Activated CD4-positive, CD25-positive, alpha-beta regulatory T cell treated with anti-CD3 and anti-CD28 coated beads, Interleukin-2, amount 50 U/mL, for 24 hours (primary cell): ENCODE measurements around the gene MAP1B.

Experiments used
- ATAC-seq, 2 donors: fragments of 150-1000 bp; cut with Tn5 transposase; one replicate each; pipeline ENCODE4 v1.10.0; 2021; ENCODE audit warnings: mild to moderate bottlenecking in 1 of 2, moderate library complexity in 1 of 2

Gene MAP1B

DNA sequence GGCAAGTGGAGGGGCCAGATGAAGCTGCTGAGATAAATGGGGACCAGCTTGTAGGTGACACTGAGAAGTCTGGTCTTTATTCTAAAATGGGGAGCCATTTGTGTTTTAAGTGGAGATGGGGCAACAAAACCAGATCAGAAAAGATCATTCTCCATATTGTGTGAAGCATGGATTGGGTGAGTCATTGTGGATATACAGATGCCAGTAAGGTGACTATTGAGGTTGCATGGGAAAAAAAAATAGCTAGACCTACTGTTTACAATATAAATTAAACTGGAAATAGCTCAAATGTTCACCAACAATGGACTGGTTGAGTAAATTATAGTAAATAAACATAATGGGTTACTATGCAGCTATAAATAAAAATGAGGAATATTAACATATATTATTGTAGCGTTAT, 5.4 kb upstream of the MAP1B start:
- ATAC-seq: no peak

DNA sequence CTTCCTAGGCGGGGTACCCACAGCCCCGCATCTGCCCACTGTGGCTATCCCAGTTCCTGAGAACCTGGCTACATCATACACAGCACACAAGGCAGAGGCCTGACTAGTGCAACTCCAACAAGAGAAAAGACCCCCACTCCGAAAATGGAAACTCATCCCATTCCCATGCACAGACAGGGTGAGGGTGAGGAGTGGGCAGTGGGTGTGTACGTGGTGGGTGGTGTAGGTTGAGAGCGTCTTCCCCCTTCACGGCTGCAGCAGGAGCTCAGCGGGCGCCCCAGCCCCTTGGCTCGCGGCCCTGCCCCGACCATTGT, 501 bp upstream of the MAP1B start:
- no peak for ATAC-seq

DNA sequence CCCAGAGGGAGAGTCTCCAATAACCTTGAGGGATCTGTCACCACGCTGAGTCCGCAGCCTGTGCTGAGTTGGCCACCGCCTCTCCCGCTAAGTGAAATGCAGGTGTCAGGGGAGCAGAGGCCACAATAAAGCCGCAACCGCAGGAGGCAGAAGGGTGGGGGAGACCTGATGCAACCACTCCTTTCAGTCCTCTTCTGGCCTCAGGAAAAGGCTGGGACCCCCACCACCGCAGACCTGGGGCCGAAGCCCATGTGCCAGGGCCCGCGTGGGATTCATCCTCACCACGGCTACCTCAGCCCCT, 576 bp downstream of the MAP1B start:
- ATAC-seq: no peak

DNA sequence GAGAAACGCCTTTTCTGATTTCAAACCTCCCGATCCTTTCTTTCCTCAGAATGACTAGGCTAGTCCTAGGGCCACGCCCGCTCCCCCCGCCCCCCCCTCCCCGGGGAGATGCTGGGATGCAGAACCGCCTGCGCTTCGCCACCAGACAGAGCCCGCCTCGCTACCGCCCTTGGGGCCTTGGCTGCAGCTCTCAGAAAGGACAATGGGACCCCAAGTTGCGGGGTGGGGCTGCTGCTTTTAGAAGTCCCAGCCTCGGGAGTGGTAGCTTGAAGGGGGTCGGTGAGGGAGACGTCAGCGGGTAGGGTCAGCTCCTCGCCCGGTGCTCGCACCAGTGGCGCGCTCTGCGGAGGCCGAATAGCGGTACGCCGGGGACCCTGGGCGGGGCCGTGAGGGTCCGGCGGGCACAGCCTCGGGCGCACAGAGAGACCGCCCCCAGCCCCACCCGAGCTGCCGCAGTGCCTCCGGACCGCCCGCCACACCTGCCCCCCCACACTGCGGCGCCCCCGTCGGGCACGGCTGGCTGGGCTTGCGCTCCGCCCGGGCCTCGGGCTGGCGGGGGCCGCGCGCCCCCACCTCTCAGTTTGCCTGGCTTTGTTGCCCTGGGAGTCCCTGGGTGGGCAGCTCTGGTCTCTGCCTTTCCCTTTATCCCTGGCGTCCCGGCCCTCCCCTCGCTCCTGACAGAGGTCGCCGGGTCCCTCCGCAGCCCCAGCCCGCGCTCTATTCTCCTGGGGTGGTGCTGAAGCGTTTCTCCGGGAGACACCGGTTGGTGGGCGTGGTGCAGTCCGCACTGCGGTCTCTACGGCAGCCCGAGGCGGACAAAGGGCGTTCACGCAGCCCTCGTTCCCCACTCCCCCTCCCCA, 1.2 kb downstream of the MAP1B start:
- ATAC-seq: no peak

DNA sequence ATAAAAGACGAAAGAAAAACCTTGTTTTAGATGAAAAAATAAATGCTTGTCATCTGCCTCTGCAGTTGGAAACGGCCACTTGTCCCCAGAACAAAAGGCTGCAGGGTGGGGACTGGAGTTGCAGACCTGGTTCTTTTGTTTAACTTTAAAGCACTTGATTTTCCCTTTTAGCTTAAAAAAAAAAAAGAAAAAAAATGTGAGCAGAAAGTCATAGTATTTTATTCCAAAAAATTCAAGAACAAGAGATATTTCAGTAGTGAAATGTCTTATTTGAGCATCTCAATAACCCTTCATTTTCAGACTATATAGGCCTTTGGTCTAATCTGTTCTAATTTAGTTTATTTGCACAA, 1.8 kb downstream of the MAP1B start:
- ATAC-seq: no peak

DNA sequence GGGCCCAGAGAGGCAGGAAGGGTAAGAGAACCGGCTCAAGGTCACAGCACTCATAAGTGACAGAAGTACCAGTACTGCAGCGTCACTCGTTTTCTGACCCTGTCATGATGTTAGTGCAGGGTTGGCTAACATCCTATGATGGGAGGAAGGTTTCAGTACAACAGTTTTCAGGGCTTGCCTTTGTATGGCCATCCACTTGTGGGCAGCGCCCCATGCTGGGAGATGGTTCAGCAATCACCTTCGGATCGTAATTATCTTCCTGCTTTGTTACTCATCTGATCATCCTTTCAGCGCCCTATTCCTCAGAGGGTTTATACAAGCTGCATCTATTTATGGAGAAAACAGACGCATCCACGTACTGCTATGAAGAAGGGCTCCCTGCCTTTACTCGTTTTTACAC, 2.4 kb downstream of the MAP1B start:
- no peak for ATAC-seq

DNA sequence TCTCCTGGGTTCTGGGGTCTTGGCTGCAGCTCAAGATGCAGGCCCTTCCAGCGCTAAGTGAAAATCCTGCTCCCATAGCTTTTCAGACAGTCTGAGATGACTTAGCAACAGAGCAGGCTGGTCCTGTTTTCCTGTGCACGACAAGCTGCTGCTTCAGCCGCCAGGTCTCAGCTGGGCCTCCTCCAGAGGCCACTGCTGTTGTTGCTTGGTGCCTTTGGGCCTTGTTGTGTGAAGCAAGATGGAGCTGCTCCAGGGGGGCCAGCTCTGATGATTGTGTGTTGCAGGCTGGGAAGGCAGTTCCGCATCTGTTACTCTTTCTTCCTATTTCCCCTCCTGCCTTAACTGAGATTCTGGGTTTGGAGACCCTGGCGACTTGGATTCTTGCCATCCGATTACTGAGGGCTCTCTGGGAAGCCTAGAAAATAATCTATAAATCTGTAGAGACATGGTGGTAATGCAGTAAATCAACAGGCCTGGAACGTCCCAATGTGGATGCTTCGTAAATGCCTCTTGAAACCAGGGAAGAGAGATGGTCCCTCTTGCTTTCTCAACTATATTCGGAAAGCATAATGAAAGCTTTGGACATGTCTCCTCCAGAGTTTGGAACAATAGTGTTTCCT, 3.2 kb downstream of the MAP1B start:
- ATAC-seq: no peak

DNA sequence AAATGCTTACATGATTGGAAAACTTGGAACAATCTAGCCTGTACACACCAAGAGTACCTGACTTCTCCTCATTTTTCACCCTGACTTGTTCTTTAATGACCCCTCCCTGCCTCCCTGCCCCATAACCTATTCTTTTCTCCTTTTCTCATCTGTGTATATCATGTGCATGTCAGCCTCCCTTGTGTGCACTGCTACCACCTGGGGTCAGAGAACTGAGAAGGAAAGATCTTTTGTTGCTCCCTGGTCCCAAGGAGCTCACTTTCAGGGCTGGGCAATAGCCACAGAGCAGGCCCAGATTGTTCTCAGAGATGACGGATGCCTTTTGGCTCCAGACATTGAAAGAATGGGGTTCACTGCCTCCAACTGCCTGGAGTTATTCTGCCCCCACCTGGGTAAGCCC, 5.1 kb downstream of the MAP1B start:
- ATAC-seq: no peak

DNA sequence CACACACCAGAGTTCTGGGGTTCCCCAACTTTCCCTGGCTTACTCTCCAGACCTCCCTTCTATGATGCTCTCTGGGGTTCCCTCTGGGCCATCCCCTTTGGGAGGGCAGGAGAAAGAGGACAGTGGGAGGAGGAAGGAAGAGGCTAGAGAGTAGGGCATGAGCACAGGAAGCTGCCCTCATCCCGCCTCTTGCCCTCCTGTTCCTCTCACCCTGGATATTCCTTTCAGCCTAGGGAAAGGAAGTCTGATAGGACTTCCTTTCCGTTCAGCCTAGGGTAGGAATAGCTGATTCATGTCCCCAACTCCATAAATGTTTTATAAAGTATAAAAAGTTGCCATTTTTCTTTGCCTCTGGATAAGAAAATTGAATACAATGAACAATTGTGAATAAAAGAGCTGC, 7.4 kb downstream of the MAP1B start:
- ATAC-seq: no peak

DNA sequence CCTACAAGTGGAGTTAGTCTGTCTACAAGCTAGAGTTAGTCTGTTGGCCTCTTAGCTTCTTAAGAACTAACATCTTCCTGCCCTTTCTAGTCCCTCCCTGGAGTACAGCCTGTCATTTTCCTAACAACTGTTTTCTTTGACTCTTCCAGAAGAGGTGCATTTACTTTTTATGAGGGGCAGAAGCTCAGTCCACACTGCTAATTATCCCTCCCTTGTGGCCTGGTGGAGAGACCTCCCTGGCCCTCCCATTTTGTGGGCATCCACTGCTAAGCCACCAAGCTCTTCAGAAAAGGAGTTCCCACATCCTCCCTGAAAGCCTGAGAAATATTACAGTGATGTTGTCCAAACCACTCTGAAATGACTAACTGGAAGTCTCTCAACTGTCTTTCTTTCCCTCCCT, 8.0 kb downstream of the MAP1B start:
- ATAC-seq: no peak

DNA sequence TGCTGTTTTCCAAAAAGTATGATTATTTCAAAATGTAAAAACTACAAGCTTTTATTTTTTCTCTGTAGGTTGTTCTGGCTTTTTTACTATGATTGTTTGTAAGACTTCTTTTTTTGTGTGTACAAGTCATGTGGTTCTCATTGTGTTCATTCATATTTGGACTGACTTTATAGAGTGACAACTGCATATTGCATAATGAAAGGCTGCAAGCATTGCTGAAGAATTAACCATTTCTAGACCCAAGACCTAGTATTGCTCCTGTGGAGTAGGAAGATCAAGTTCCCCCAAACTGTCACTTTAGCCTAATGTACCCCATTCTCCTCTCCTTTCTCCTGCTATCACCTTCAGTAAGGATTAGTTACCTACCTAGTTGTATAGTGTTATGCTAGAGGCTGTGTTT, 10.0 kb downstream of the MAP1B start:
- ATAC-seq: no peak

DNA sequence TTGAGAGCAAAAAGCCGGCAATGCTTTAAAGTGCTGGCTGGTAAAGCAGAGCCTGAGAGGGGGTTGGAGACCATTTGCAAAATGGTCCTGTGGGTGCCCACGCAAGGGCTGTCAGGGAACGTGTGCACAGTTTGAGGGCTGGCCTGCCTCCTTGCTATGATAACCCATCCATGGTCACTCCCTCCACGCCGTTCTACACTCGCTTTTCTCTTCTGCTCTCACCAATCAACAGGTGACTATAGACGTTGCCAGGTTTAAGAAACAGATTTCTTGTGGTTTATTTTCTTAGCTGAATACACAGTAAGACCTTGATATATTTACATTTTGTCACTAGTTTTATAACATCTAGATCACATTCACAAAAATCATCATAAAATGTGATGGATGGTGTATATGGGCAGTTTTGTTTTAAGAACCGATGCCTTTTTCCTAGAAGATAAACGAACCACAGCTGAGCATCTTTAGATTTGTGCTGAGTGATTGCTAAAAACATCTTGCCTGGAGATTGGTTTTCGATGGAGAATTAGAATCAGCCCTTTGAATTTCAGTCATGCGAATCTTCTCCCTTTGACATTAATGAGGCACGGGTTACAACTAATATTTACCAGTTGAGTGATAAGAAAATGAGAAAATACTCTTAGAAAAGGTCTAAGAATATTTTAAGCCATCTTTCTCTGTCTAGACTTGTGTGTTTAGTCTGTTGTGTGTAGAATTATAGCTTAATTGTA, 13.9 kb downstream of the MAP1B start:
- no peak for ATAC-seq

DNA sequence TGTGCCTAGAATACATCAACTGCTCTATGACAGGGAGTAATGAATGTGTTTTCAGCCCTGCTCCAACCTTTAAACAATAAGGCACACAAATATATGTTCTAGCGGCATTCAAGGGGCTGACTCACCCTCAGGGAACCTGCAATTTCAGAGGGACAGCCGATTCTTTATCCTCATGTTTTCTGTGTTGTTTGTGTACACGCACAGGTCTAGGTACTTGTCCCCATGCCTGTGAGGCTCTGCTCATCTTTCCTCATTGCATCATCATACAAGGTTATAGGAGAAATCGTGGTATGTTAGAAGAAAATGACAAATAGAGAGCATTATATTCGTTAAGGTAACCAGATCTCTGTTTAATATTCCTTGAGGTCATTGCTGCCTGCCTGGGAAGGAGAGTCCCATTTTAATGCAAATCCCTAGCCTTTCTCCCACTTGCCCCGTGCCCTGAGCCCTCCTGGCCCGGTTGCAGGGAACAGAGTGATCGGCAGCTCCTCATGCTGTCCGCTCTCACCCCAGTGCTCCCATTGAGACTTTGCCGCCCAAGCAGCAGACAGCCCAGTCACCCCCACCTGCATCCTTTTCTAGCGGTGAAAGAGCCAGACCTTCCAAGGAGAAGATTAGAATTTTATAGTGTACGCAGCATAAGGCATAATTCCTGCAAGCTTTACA, 14.6 kb downstream of the MAP1B start:
- ATAC-seq: no peak

DNA sequence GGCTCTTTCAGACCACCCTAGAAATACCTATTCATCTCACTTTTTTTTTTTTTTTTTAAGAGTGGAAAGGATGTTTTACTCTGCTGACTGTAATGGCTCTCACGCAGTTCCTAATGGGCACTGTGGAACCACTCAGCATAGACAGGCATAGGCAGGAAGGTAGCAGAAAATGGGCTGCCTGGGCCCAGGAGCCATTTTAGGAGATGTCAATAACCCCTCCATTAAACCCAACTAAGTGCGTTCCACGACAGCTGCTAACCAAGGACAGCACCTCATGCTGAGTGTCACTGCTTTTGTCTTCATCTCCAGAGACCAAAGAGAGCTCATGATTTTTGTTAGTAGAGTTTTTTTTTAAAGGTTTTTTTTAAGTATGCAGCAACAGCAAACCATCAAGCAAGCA, 15.3 kb downstream of the MAP1B start:
- no peak for ATAC-seq

DNA sequence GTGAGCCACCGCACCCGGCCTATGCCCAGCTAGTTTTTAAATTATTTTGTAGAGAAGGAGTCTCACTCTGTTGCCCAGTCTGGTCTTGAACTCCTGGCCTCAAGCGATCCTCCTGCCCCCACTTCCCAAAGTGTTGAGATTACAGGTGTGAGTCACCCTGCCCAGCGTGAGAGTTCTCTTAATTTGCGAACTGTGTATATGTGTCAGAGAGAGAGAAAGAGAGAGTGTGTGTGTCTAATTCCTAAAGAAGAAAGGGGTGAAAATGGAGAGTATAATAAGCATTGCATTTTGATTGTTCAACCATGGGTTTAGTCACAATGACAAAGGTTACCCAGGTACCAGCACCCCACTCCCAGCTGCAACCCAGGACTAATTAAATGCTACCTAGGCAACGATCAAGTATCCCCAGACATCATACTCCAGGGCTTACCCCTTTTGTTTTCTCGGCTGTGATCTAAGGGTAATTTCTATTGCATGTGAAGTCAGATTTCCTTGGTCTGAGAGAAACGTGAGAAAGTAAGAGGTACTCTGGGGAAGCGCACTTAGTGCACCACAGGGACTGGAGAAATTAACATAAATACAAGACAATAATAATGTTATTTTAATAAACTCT, 16.6 kb downstream of the MAP1B start:
- ATAC-seq: no peak

DNA sequence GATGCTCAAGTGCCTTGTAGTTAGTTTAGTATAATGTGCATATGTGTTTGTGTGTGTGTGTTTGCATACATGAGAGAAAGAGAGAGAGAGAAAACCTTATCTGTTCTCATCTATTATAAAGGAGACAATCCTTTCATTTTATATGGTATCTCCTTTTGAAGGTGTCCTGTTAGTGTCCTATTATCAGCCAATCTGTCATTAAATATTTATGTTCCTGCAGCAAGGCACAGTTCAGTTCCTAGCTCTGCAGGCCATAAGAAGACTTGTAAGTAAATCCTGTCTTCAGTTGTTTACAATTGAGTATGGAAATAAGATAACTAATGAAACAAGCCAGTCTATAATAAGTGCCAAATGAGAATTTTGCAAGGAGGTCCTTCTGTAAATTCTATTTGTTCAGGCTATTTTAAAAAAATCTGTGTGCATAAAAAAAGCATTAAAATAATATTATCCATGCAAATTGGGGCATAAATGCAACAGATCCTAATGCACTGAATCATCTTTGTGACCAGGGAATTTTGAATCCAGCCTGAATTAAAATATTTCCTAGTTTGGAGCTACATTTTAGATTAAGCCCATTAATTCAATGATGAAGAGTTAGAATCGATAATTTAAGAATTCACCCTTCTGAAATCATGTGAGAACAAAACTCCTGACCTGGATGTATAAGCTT, 18.1 kb downstream of the MAP1B start:
- ATAC-seq: no peak

DNA sequence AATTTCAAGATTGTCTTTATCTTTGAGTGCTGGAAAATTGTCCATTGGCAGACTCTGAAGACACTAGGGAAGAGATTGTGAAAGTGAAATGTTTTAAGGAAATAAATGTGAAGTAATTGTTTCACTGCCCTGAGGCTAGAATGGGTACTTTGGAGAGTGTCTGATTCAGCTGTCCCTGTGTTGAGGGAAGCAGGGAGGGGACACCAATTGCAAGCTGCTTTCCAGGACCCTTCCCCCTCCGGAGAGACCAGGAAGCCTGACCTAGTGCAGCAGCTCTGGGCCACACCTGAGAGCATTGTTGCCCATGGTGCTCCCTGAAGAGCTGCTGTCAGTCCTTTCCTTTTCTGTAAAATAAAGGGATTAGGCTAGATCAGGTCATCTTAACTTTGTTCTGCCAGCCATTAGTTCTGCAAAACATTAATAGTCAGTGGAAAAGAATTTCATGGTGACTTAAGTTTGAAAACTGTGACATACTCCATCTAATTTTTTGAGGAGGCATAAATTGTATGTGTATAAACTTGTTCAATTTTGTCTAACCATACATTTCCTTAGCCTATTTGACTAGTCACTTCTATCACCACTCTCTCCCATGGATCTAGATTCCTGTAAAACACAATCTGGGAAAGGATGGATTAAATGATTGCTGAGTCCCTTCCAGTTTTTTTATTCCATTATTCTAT, 18.8 kb downstream of the MAP1B start:
- no peak for ATAC-seq

DNA sequence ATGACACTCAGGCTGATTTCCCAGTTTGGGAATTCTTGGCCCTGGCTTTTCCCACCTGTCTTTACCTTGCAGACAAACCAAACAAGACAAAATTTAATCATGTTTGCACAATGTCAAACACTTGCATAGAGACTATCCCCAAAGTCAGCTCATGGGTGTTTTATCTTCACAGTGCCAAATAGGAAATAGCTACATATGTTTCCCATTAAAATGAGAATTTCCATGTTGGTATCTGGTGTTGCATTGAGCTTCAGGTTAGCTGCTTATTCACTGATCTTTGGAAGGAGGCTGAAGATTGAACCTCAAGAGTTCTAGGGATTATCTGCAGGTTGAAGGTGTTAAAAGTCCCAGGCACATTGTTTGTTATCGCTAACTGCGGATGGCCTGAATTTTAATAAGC, 19.5 kb downstream of the MAP1B start:
- no peak for ATAC-seq

DNA sequence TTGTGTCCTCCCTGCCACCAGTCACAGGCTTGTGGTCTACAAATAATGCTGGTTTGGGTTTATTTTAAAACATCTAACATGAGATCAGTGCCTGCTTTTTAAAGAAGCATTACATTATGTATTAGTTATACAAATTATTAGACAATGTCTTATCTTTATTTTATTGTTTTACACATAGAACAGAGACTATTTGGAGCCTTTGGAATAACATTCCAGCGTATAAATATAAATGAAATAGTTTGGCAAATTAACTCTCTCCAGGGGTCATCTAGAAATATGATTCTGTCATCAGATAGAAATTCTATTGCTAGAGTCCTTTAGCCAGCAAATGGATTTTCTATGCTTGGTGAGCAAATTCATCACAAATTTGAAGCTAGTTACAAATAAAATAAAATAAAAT, 22.4 kb downstream of the MAP1B start:
- no peak for ATAC-seq

DNA sequence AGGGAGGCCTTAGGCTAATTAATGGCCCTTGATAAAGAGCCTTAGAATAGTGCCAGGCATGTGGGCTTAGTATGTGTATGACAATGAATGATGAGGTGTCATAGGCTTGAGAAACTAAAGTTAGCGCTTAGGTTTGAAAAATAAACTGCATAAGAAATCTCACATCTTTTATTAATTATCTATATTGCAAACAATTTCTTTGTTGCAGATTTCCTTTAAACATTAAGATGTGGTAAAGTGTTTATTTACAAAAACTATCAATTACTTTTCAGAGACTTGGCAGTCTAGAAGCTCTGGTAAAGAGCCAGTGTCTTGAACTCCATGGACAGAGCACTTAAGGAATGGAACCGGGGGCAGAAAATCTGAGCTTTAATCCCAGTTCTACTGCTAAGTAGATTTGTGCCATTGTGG, 23.1 kb downstream of the MAP1B start:
- ATAC-seq: no peak

DNA sequence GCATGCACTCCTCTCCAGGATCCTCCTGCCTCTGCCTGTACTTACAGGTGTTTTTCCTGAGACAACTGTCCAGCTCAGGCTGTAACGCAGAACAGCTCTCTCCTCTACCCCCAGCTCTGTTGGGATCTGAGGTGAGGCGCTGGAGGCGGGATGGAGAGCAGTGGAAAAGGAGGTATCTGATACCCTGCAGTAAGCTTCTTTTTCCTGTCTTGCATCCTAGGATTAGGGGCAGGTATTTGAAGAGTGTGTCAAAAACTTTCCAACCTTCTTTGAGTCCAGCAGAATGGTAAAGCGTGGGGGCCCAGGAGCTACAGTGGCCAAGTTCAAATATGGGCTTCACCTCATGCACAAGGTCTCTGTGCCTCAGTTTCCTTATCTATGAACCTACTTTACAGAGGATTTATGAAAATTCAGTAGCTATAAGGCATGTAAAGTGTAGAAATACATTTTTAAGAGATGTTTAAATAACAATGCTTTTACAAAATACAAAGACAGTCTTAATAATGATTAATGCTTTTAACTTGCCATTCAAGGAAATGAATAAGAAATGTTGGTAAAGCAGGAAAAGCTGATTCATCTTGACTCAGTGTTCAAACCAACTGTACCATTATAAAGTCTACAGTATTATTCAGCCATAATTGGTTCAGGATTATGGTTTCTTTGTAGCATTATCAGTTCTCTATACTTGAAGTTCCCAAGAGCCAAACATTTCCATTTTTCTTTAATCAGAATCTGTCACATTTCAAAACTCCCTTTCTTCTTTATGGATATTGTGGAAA, 26.1 kb downstream of the MAP1B start:
- ATAC-seq: no peak
